SH-SY5Y (cell line): Measurements from ENCODE around the gene RAPGEF5.

Experiments used
- GATA2 ChIP-seq: IDR thresholded peaks from 2 replicates; pipeline ENCODE4 v1.6.1; 2011; ENCODE audit warnings: mild to moderate bottlenecking, low read depth, low read length
- GATA3 ChIP-seq: IDR thresholded peaks from 2 replicates; pipeline ENCODE4 v1.6.1; 2011; ENCODE audit warnings: low read depth, mild to moderate bottlenecking, low read length, moderate library complexity

Gene RAPGEF5

DNA sequence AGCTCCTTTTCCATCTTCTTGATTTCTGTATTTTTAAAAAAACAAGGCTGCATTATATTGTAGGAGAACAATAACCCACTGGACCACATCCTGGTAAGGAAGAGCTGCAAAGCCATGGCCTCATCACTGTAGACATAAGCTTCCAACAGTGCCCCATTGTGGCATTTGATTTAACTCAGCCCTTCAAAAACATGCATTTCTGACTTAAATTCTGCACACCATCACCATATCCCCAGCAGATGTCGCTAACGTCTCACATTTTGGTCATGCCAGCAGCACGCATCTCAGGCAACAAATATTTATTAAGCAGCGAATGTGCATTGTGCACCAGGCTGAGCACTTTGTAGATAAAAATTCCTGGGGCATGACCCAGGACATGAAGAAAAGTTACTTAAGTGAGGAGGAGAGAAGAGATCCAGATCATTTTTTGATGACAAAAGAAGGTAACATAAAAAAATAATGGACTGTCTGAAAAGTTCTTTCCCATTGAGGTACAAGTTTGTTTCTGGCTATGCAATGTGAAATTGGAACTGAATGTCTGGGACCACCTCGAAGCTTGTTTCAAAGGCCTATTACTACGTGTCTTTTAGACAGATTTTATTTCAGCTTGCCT lies 246.6 kb downstream of the RAPGEF5 start:
- TF ChIP-seq GATA3 (no peak), GATA2 (no peak)

DNA sequence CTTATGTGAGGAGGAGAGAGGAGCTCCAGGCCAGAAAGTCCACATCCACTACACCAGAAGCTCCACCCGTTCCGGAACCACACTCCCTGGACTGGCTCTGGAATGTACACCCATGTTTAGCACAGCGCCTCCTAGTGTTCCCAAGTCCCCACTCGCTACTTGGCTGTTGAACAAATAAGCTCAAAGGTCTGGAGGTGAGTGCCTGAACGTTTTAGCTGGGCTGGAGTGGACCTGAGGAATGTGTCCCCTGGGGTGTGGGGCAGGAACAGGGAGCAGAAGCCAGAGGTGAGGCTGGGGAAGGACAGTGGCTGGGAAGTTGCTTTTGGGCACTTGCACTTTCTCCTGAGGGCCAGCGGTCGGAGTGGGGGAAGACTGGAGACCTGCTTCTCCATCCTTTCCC lies 247.2 kb downstream of the RAPGEF5 start:
- TF ChIP-seq GATA2 (no peak), GATA3 (no peak)

- TF ChIP-seq GATA3 = no peak
Measured at GRCh38 chr7:22108151-22108845, 248.7 kb downstream of the RAPGEF5 start.

DNA sequence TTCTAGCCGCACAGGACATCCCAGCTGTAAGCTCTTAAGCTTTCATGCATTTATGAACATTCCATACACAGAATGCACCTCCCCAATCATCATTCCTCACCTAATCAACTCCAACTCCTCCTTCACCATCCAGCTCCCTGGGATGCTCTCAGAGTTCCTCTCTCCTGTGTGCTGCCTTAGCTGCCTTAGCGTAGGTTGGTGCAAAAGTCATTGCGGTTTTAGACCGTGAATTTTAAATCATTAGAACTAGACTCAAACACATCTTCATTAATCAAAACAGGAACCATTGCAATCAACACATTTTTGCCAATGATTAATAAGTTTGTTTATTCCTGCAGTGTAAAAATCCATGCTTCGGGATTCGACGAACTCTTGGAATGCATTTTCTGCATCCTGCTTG lies 251.4 kb downstream of the RAPGEF5 start:
- TF ChIP-seq GATA2 (no peak), GATA3 (no peak)

- TF ChIP-seq GATA2 (no peak), GATA3 (no peak)
Measured at GRCh38 chr7:22094413-22095342, 262.3 kb downstream of the RAPGEF5 start.

DNA sequence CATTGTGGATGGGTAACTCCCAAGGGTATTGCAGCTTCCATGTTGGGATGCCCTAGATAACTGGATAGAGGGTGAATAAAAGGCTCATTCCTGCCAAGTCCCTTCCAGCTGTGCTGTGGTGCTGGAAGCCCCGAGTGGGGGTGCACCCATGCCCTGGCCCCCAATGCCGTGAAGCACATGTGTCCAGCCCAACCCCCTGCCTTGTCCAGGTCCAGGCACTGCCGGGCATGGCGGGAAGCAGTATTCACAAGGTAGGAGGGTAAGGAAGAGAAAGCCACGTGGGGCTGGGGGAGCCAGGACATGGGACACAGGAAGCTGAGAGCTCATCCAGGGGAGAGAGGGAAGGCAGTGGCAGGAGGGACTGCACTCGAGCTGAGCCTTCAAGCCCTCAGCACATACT lies 263.0 kb downstream of the RAPGEF5 start:
- no peak for TF ChIP-seq GATA2
- no peak for TF ChIP-seq GATA3

GRCh38 chr7:22093001-22093400 lies 264.0 kb downstream of the RAPGEF5 start:
- TF ChIP-seq GATA3 (no peak), GATA2 (no peak)

- TF ChIP-seq GATA2 = no peak
- TF ChIP-seq GATA3 = no peak
Measured at GRCh38 chr7:22090512-22090911, 266.4 kb downstream of the RAPGEF5 start.

DNA sequence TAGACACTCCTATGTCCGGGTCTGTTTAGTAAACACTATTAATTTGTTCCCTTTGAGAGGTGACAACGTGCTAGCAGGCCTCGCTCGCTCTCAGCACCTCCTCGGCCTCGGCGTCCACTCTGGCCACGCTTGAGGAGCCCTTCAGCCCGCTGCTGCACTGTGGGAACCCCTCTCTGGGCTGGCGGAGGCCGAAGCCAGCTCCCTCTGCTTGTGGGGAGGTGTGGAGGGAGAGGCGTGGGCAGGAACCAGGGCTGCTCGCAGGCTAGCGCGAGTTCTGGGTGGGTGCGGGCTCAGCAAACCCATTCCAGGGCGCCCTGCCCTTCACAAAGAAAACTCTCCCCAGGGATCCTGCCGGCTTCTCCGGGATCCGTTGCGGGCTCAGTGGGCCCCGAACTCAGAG lies 266.8 kb downstream of the RAPGEF5 start:
- no peak for TF ChIP-seq GATA3
- TF ChIP-seq GATA2 = no peak

GRCh38 chr7:22088827-22089226 lies 268.1 kb downstream of the RAPGEF5 start:
- TF ChIP-seq GATA3 = no peak
- no peak for TF ChIP-seq GATA2

GRCh38 chr7:22087861-22088260 lies 269.1 kb downstream of the RAPGEF5 start:
- TF ChIP-seq GATA3 = no peak

GRCh38 chr7:22083704-22084240 lies 273.2 kb downstream of the RAPGEF5 start:
- TF ChIP-seq GATA2 (no peak), GATA3 (no peak)

- TF ChIP-seq GATA3 = no peak
- no peak for TF ChIP-seq GATA2
Measured at GRCh38 chr7:22082886-22083703, 273.9 kb downstream of the RAPGEF5 start.

DNA sequence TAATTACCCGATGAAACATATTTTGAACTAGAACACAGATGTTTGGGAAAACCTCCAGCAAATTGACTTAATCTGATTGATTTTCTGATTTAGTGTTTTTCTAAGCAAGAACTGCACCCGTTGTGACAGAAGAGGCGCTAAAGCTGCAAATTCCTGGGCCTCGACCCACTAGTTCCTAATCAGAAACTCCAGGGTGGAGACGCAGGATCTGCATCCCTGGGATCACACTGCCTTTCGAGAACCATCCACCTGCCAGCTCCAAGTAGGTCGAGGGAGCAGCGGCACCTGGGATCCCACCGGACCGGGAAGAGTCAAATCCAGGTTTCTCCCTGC lies 274.4 kb downstream of the RAPGEF5 start:
- TF ChIP-seq GATA2 = no peak

- no peak for TF ChIP-seq GATA3
Measured at GRCh38 chr7:22075561-22075960, 281.4 kb downstream of the RAPGEF5 start.
